ENCODE measurements around the gene RFX2.

RFX2 gene

GRCh38 chr19:5959260-5960004, 150.9 kb downstream of the RFX2 start:
- no peak for DNase-seq (ENCODE audit: low spot score)
- TF ChIP-seq, protein P1, sequence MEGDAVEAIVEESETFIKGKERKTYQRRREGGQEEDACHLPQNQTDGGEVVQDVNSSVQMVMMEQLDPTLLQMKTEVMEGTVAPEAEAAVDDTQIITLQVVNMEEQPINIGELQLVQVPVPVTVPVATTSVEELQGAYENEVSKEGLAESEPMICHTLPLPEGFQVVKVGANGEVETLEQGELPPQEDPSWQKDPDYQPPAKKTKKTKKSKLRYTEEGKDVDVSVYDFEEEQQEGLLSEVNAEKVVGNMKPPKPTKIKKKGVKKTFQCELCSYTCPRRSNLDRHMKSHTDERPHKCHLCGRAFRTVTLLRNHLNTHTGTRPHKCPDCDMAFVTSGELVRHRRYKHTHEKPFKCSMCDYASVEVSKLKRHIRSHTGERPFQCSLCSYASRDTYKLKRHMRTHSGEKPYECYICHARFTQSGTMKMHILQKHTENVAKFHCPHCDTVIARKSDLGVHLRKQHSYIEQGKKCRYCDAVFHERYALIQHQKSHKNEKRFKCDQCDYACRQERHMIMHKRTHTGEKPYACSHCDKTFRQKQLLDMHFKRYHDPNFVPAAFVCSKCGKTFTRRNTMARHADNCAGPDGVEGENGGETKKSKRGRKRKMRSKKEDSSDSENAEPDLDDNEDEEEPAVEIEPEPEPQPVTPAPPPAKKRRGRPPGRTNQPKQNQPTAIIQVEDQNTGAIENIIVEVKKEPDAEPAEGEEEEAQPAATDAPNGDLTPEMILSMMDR (IDR thresholded peaks at IDR 0.05): no peak
- H3K27ac ChIP-seq: peak overlapping the region in 1 of 2 donors; percentile 76
- no peak overlapping the region for H3K4me3 ChIP-seq

DNA sequence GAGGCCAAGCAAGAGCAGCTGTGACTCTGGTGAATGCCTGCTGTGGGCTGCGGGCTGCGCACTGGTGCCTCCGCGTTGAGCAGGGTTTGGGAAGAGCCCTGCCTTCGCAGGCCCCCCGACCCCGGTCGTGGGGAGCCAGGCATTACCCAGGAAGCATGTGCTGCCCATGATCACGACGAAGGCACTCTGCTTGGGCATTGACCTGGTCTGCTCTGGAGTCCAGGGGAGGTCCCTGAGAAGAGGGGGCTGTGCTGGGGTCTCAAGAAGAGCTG, 151.5 kb downstream of the RFX2 start:
- TF ChIP-seq, protein P1 (IDR thresholded peaks at IDR 0.05): no peak
- no peak overlapping the region for H3K27ac ChIP-seq
- no peak for DNase-seq (ENCODE audit: low spot score)
- H3K4me3 ChIP-seq: no peak overlapping the region

- DNase-seq (ENCODE audit: low spot score): no peak
- Histone ChIP-seq H3K27ac (no peak overlapping the region), H3K4me3 (no peak overlapping the region)
- TF ChIP-seq, protein P1 (IDR thresholded peaks at IDR 0.05): no peak
These were observed 152.0 kb downstream of the RFX2 start for GRCh38 chr19:5958074-5958850.

DNA sequence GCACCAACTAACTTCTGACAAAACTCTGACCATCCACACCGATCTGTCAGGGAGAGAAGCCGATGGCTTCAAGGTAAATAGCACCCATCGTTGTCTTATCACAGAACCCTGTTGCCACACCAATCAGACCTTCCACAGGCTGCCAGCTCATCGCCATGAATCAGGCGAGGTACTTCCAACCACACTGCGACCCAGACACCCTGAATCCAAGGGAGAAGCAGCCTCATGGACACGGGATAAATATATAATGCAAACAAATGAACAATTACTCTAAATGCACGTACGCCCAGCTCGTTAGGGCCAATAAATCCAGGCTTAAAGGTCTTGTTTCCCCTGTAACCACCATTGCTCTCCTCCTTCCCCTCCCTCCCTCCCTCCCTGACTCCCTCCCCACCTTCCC, 153.1 kb downstream of the RFX2 start:
- no peak for DNase-seq (ENCODE audit: low spot score)
- H3K27ac ChIP-seq: no peak overlapping the region
- no peak overlapping the region for H3K4me3 ChIP-seq
- TF ChIP-seq, protein P1 (IDR thresholded peaks at IDR 0.05): no peak

- DNase-seq (ENCODE audit: low spot score): no peak
- no peak overlapping the region for H3K4me3 ChIP-seq
- TF ChIP-seq, protein P1 (IDR thresholded peaks at IDR 0.05): no peak
- no peak overlapping the region for H3K27ac ChIP-seq
These were observed 153.6 kb downstream of the RFX2 start for GRCh38 chr19:5956728-5957127.

DNA sequence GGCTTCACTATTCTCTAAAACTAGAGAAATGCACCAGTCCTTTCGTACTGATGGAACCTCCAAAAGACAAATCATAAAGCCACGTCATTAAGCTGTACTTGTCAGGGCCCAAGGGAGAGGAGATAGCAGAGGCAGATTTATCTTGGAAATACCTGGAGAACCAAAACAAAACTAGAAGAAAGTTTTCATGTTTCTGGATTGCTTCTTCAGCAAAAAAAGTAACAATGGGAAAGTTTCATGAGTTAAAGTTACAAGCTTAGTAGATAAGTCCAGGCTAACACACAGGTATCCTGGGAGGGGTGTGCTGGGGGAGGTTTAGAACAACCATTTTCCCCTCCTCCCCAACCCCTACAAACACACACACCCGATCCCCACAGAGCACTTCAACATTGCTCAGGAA, 154.0 kb downstream of the RFX2 start:
- Histone ChIP-seq H3K4me3 (no peak overlapping the region), H3K27ac (no peak overlapping the region)
- TF ChIP-seq, protein P1 (IDR thresholded peaks at IDR 0.05): no peak
- DNase-seq (ENCODE audit: low spot score): no peak

DNA sequence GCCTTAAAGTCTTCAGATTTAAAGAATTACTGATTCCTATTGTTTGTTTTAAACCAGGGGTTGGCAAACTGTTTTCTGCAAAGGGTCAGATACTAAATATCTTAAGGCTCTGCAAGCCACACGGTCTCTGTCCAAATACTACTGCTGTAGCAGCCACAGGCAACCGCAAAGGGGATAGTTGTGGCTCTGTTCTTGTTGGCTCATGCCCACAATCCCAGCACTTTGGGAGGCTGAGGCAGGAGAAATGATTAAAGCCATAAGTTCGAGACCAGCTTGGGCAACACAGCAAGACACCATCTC, 154.7 kb downstream of the RFX2 start:
- TF ChIP-seq, protein P1 (IDR thresholded peaks at IDR 0.05): no peak
- no peak for DNase-seq (ENCODE audit: low spot score)
- H3K4me3 ChIP-seq: no peak overlapping the region
- H3K27ac ChIP-seq: peak overlapping the region; percentile 29 to 75
